HG03521 (cell line): Measurements from ENCODE around the gene CNTNAP2.

ENCODE experiments used
- ATAC-seq: cut with Tn5 transposase; IDR thresholded peaks from one replicate; pipeline ENCODE4 v1.9.1; 2021; ENCODE audit warnings: mild to moderate bottlenecking, moderate library complexity; ENCODE audit not compliant: unreplicated experiment

The CNTNAP2 gene

GRCh38 chr7:148107443-148108127 lies 1991.0 kb downstream of the CNTNAP2 start:
- ATAC-seq = no peak

GRCh38 chr7:148108381-148108780 lies 1991.8 kb downstream of the CNTNAP2 start:
- no peak for ATAC-seq

GRCh38 chr7:148110097-148110868 lies 1993.7 kb downstream of the CNTNAP2 start:
- ATAC-seq = no peak

- ATAC-seq = no peak
These were observed 1998.2 kb downstream of the CNTNAP2 start for GRCh38 chr7:148114804-148115203.

GRCh38 chr7:148115308-148115707 lies 1998.7 kb downstream of the CNTNAP2 start:
- no peak for ATAC-seq

- no peak for ATAC-seq
These were observed 1999.6 kb downstream of the CNTNAP2 start for GRCh38 chr7:148116195-148116594.

GRCh38 chr7:148116829-148117403 lies 2000.3 kb downstream of the CNTNAP2 start:
- ATAC-seq = no peak

- no peak for ATAC-seq
These were observed 2001.8 kb downstream of the CNTNAP2 start for GRCh38 chr7:148118371-148118770.

- ATAC-seq = no peak
These were observed 2004.8 kb downstream of the CNTNAP2 start for GRCh38 chr7:148121401-148121800.

GRCh38 chr7:148121847-148122246 lies 2005.2 kb downstream of the CNTNAP2 start:
- ATAC-seq = no peak

GRCh38 chr7:148124477-148124876 lies 2007.9 kb downstream of the CNTNAP2 start:
- no peak for ATAC-seq

GRCh38 chr7:148127374-148127773 lies 2010.8 kb downstream of the CNTNAP2 start:
- no peak for ATAC-seq

GRCh38 chr7:148129023-148129422 lies 2012.4 kb downstream of the CNTNAP2 start:
- no peak for ATAC-seq

- no peak for ATAC-seq
These were observed 2018.5 kb downstream of the CNTNAP2 start for GRCh38 chr7:148135116-148135515.

- no peak for ATAC-seq
These were observed 2019.4 kb downstream of the CNTNAP2 start for GRCh38 chr7:148135997-148136396.

- ATAC-seq = no peak
These were observed 2026.2 kb downstream of the CNTNAP2 start for GRCh38 chr7:148142660-148143248.

GRCh38 chr7:148144827-148145226 lies 2028.2 kb downstream of the CNTNAP2 start:
- no peak for ATAC-seq

- ATAC-seq = no peak
These were observed 2029.7 kb downstream of the CNTNAP2 start for GRCh38 chr7:148146346-148146745.

GRCh38 chr7:148147438-148147837 lies 2030.8 kb downstream of the CNTNAP2 start:
- ATAC-seq = no peak

- no peak for ATAC-seq
These were observed 2031.9 kb downstream of the CNTNAP2 start for GRCh38 chr7:148148456-148148855.

GRCh38 chr7:148149730-148150129 lies 2033.1 kb downstream of the CNTNAP2 start:
- no peak for ATAC-seq

GRCh38 chr7:148151778-148152177 lies 2035.2 kb downstream of the CNTNAP2 start:
- no peak for ATAC-seq
